ENCODE results near the gene LDLRAD4.

LDLRAD4 gene

DNA sequence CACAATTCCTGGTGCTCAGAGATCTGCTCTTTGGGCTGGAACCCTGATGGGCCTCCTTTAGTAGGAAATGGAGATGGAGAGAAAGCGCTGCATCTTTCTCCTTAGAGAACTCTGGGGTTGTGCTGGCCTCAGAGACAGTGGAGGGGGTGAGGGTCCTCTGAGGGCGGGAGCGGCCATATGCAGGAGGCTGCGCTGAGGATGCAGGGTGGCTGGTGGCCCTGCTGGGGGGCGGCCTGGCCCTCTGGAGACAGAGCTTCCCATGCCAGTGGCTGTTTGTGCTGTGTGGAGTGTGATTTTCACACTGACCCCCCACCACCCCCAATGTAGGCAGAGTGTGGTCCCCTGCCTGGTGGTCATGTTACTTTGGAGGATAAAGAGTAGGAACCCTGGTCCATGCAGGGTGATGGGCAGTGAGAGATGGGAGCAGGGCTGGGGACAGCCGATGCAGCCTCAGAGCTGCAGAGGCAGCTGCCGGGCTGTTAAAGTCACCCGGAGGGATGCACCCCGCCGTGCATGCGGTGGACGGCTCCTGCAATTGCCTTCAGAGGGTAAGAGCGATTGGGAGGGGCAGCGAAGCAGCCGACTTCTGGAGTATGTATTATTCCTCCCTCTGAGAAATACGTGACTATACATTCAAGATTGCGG, 313.2 kb downstream of the LDLRAD4 start:
- TF ChIP-seq POLR2A (IDR thresholded peaks at IDR 0.05; ENCODE audit: low read depth, low read length) = no peak
- FAIRE-seq (no peak), DNase-seq (ENCODE audit: insufficient read length, low spot score) (no peak)

DNA sequence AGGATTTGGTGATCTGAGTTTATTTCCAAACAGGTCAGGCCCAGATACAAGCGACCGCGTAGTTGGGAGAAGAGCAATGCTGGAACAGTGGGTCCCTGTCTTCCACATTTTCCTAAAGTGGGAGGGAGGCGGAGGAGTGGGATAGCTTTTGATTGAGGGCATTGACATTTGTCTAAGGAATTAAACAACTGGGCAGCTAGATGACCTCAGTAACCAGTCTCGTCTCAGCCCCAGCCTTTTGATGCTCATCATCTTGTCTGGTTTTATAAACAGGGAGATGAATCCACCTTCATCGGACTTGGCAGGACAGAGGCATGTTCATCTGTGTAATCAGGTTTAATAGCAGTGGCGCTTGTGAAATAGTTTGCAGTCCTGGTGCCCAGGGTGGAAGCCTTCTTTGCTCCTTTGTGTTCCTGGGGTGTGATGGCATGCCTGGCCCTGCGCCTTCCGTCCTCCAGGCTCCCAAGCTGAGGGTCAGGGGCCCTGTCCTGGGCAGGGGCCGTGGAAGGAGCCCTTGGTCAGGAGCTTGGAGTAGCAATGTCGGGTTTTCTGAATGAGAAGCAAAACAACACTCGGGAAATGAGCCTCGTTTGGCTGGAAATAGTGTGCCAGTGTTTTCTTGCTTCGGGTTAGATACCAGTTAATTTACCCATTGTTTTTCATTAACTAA, 314.0 kb downstream of the LDLRAD4 start:
- FAIRE-seq (no peak), DNase-seq (ENCODE audit: insufficient read length, low spot score) (no peak)
- TF ChIP-seq POLR2A (IDR thresholded peaks at IDR 0.05; ENCODE audit: low read depth, low read length) = no peak

DNA sequence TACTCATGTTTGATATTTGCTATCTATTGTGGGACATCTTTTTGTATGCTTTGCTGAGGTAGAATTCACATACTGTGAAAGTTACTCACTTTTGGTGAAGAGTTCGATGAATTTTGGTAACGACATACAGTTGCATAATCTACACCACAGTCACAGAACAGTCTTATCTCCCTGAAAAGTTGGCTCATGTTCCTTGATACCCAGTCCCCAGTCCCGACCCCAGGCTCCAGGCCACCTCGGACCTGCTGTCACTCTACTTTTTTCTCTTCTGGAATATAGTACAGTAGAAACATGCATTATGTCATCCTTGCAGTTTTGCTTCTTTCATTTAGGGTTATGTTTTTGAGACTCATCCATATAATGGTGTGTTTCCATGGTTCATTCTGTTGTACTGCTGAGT, 316.1 kb downstream of the LDLRAD4 start:
- FAIRE-seq = no peak

GRCh38 chr18:13536578-13536977, 318.0 kb downstream of the LDLRAD4 start:
- DNase-seq (ENCODE audit: insufficient read length, low spot score) (no peak), FAIRE-seq (no peak)
- no peak for TF ChIP-seq POLR2A (IDR thresholded peaks at IDR 0.05; ENCODE audit: low read depth, low read length)

More for the DNA sequence above, 316.1 kb downstream of the LDLRAD4 start:
- DNase-seq (ENCODE audit: insufficient read length, low spot score) = no peak
- no peak for TF ChIP-seq POLR2A (IDR thresholded peaks at IDR 0.05; ENCODE audit: low read depth, low read length)

DNA sequence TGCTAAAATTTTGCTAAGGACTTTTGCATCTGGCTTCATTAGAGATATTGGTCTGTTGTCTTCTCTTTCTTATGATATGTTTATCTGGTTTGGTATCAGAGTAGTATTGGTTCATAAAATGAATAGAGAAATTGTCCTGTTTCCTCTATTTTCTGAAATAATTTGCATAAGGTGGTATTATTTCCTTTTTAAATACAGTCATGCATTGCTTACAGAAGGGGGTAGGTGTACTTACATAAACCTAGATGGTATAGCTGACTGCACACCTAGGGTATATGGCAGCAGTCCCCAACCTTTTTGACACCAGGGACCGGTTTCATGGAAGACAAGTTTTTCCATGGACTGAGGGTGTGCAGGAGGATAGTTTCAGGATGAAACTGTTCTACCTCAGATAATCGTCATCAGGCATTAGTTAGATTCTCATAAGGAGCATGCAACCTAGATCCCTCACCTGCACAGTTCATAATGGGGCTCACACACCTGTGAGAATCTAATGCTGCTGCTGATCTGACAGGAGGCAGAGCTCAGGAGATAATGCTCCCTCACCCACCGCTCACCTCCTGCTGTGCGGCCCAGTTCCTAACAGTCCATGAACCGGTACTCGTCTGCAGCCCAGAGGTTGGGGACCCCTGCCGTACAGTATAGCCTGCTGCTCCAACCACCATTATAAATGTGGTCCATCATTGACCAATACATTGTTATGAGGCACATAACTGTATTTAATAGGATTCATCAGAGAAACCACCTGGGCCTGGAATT, 318.6 kb downstream of the LDLRAD4 start:
- FAIRE-seq (no peak), DNase-seq (ENCODE audit: insufficient read length, low spot score) (no peak)
- TF ChIP-seq POLR2A (IDR thresholded peaks at IDR 0.05; ENCODE audit: low read depth, low read length) = no peak

DNA sequence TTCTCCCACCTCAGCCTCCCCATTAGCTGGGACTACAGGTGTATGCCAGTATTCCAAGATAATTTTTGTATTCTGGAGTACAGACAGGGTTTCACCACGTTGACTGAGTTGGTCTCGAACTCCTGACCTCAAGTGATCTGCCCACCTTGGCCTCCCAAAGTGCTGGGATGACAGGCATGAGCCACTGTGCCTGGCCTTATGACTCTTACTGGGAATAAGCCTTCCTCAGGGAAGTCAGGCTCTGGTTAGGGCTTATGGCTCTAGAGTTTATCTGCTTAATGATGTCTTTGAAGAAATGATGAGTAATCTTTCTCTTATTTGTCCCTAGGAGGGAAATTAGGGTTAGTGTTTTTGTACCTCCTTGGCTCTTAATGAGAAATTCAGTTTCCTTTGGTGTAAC, 320.1 kb downstream of the LDLRAD4 start:
- DNase-seq (ENCODE audit: insufficient read length, low spot score) (no peak), FAIRE-seq (no peak)
- TF ChIP-seq POLR2A (IDR thresholded peaks at IDR 0.05; ENCODE audit: low read depth, low read length) = no peak

DNA sequence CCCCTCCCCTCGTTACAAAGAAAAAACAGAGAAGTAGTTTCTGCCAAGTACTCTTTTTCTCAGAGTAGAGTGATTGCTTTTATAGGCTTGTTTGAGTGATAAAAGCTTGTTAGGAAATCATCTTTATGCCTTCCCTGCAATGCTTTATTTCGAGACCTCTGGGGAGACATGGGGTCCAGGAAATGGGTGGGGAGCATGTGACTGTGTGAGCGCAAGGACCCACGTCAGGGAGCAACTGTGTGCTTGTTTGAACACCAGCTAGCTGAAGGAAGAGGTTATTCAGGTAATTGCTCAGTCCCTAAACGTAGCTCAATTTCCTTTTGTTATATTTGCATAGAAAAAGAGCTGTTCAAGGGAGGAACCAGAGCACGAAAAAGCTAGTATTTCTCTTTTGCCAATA, 320.5 kb downstream of the LDLRAD4 start:
- no peak for TF ChIP-seq POLR2A (IDR thresholded peaks at IDR 0.05; ENCODE audit: low read depth, low read length)
- FAIRE-seq = no peak

GRCh38 chr18:13539843-13540476, 321.4 kb downstream of the LDLRAD4 start:
- TF ChIP-seq POLR2A (IDR thresholded peaks at IDR 0.05; ENCODE audit: low read depth, low read length) = no peak
- DNase-seq (ENCODE audit: insufficient read length, low spot score) (no peak), FAIRE-seq (no peak)

More for the DNA sequence above, 320.5 kb downstream of the LDLRAD4 start:
- DNase-seq (ENCODE audit: insufficient read length, low spot score) = no peak

DNA sequence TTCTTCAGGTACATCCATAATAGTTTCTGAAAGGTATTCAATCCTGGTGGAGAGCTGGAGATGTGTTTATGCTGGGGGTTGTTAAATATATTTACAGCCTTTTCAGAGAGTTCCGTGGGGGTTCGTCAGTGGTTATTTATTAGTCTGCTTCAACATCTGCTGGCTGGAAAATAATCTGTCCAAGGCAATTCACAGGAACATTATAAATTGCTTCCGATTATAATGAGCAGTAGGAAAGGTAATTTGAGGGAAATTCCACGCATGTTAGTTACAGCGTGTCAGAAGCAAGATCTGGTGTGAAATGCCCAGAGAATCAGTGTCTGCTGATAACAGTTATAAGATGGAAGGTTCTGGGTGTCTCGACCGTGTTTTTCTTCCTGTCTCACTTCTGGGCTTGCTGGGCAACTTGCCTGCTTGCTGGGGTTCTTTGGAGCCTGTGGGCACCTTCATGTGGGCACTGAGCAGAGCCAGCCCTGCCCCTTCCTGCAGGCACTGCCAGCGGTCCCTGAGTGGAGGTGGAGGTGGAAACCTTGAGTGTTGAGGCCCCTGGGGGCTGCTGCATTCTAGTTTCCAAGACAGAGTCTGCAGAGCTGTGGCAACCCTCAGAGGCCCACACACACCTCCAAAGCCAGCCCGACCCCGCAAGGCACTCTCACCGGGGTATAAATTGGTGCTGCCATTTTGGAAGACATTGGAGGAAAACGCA, 322.1 kb downstream of the LDLRAD4 start:
- no peak for TF ChIP-seq POLR2A (IDR thresholded peaks at IDR 0.05; ENCODE audit: low read depth, low read length)
- FAIRE-seq (no peak), DNase-seq (ENCODE audit: insufficient read length, low spot score) (no peak)

- no peak for TF ChIP-seq POLR2A (IDR thresholded peaks at IDR 0.05; ENCODE audit: low read depth, low read length)
- DNase-seq (ENCODE audit: insufficient read length, low spot score) (no peak), FAIRE-seq (no peak)
Observed at GRCh38 chr18:13541621-13542519, 323.3 kb downstream of the LDLRAD4 start.

GRCh38 chr18:13542520-13542847, 323.9 kb downstream of the LDLRAD4 start:
- FAIRE-seq = no peak
- no peak for TF ChIP-seq POLR2A (IDR thresholded peaks at IDR 0.05; ENCODE audit: low read depth, low read length)
- DNase-seq (ENCODE audit: insufficient read length, low spot score) = no peak

- no peak for TF ChIP-seq POLR2A (IDR thresholded peaks at IDR 0.05; ENCODE audit: low read depth, low read length)
- FAIRE-seq (no peak), DNase-seq (ENCODE audit: insufficient read length, low spot score) (no peak)
Observed at GRCh38 chr18:13543144-13543543, 324.6 kb downstream of the LDLRAD4 start.

All from H54 (cell line).